Lung (tissue), 12 donors: ENCODE results near the gene AURKA. TPM values are rescaled to one million over a fixed set of nuclear protein-coding genes. Genes with fewer than 3 reads are reported as not detected.

Experiments used
- ATAC-seq: fragments of 200-7000 bp; cut with Tn5 transposase; one replicate; pipeline ENCODE4 v1.9.1; 2020; ENCODE audit warnings: moderate number of reproducible peaks; ENCODE audit not compliant: insufficient read depth, low FRiP score
- DNase-seq, 3 donors: peaks; one replicate each; pipeline ENCODE4 v3.0.0-alpha.2; 2013 to 2017
- H3K27ac ChIP-seq, 2 donors: one replicate each; pipeline ENCODE4 v1.5.1; 2013; ENCODE audit warnings: mild to moderate bottlenecking in 2 of 2, moderate library complexity in 2 of 2, control low read depth in 1 of 2, inconsistent platforms in 1 of 2, low read depth in 1 of 2, low read length in 1 of 2
- H3K27me3 ChIP-seq, 3 donors: one replicate each; pipeline ENCODE4 v1.5.1; 2013; ENCODE audit warnings: low read length in 2 of 3; ENCODE audit not compliant: control insufficient read depth in 3 of 3, insufficient read depth in 3 of 3
- H3K36me3 ChIP-seq, 4 donors: one replicate each; pipeline ENCODE4 v1.5.1; 2013; ENCODE audit warnings: low read length in 4 of 4, mild to moderate bottlenecking in 1 of 4, moderate library complexity in 1 of 4; ENCODE audit not compliant: control insufficient read depth in 4 of 4, insufficient read depth in 4 of 4
- H3K4me1 ChIP-seq, 5 donors: one replicate each; pipeline ENCODE4 v1.5.1; 2013; ENCODE audit warnings: low read length in 5 of 5, mild to moderate bottlenecking in 2 of 5, moderate library complexity in 1 of 5; ENCODE audit not compliant: control insufficient read depth in 5 of 5, insufficient read depth in 5 of 5
- H3K4me3 ChIP-seq: one replicate; pipeline ENCODE4 v1.5.1; 2013; ENCODE audit warnings: mild to moderate bottlenecking, control low read depth, moderate library complexity
- H3K9ac ChIP-seq, 2 donors: one replicate each; pipeline ENCODE4 v1.5.1; 2013; ENCODE audit warnings: low read length in 2 of 2, control low read depth in 1 of 2; ENCODE audit not compliant: insufficient read depth in 1 of 2
- H3K9me3 ChIP-seq, 4 donors: one replicate each; pipeline ENCODE4 v1.5.1; 2013; ENCODE audit warnings: low read length in 3 of 4, mild to moderate bottlenecking in 1 of 4, moderate library complexity in 1 of 4; ENCODE audit not compliant: control insufficient read depth in 4 of 4, insufficient read depth in 3 of 4
- CTCF ChIP-seq: IDR thresholded peaks from 2 replicates; pipeline ENCODE4 v1.5.1; 2012; ENCODE audit warnings: mild to moderate bottlenecking; ENCODE audit errors: control extremely low read depth, extremely low read depth
- WGBS, 2 donors: extraction: QIAGEN DNeasy Blood & Tissue Kit; methylation state at CpG; one replicate each; pipeline ENCODE4 v1.1.7; 2013; 5-methylcytosine and 5-hydroxymethylcytosine counted together
- polyA plus RNA-seq, 2 donors: library from polyadenylated mRNA; stranded (reverse); fragments of 200-250 nt; gene quantifications; one replicate each; pipeline ENCODE4 v1.2.1, GENCODE V29; 2013
- total RNA-seq, 2 donors: library from RNA; depleted of rRNA in 1 of 2; stranded (reverse); fragments of >200 nt in 1 of 2; gene quantifications; one replicate each; pipeline ENCODE4 v1.2.1, GENCODE V29; 2014 to 2021
- donor health status: control.
- donor health status: control.
- donor health status: Bipolar disorder and iron deficiency.
- donor health status: healthy.
- donor health status: DM: yes; HTN: yes; CAD: no.

The AURKA gene
- total and polyA plus RNA-seq, 4 donors = 1.5 to 6.2 (median 3.2) TPM

GRCh38 chr20:56422076-56422823 lies 30.2 kb upstream of the AURKA start:
- Histone ChIP-seq H3K27ac (peak overlapping the region in 1 of 2 donors; percentile 20), H3K36me3 (peaks cover 0 to 25% (median under 1%) of the 10 kb centered on the region in 4 donors), H3K9me3 (no peaks in the 10 kb centered on the region), H3K4me1 (peaks cover 0 to 56% (median 9%) of the 10 kb centered on the region in 5 donors), H3K27me3 (no peaks in the 10 kb centered on the region), H3K4me3 (no peak overlapping the region), H3K9ac (no peak overlapping the region)
- no peak for DNase-seq
- no peak for TF ChIP-seq CTCF
- WGBS, 2 donors = 24 to 41% methylated on average over 9 of the region's 9 CpGs
- no peak for ATAC-seq

GRCh38 chr20:56420940-56421688 lies 29.1 kb upstream of the AURKA start:
- no peak for ATAC-seq
- no peak overlapping the region for H3K9ac ChIP-seq
- whole genome bisulfite sequencing, 2 donors = 71 to 76% methylated on average over 11 of the region's 11 CpGs

DNA sequence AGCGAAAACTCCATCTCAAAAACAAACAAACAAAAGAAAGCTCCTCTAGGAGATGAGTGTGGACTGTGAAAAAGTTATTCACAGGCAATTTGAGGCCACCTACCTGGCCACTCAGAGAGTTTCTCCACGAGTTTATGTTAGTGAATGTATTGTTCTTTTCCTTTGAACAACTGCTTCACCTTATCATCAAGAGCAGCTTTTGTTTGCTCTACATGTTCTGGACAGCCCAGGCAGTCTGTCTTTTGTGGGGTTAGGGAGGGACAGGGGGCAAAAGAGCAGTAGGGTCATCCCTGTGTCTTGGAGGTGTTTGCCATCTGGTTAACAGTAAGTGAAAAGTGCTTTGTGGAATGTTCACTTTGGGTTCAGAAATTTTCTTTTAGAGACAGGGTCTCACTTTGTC lies 28.0 kb upstream of the AURKA start:
- Histone ChIP-seq H3K27me3 (no peaks in the 10 kb centered on the region), H3K4me3 (no peak overlapping the region), H3K36me3 (peaks cover 0 to 32% (median under 1%) of the 10 kb centered on the region in 4 donors), H3K27ac (no peak overlapping the region), H3K9me3 (no peaks in the 10 kb centered on the region), H3K9ac (no peak overlapping the region), H3K4me1 (peaks cover 0 to 52% (median 9%) of the 10 kb centered on the region in 5 donors)
- DNase-seq (no peak), ATAC-seq (no peak)
- WGBS, 2 donors = 66 to 67% methylated on average over 2 of the region's 2 CpGs
- TF ChIP-seq CTCF = no peak

More at GRCh38 chr20:56420940-56421688, 29.1 kb upstream of the AURKA start:
- Histone ChIP-seq H3K4me1 (peaks cover 0 to 54% (median 9%) of the 10 kb centered on the region in 5 donors), H3K4me3 (no peak overlapping the region), H3K36me3 (peaks cover 0 to 28% (median under 1%) of the 10 kb centered on the region in 4 donors), H3K27me3 (no peaks in the 10 kb centered on the region), H3K27ac (no peak overlapping the region), H3K9me3 (no peaks in the 10 kb centered on the region)
- DNase-seq = no peak
- TF ChIP-seq CTCF = no peak
